Testis (tissue), 2 donors: Measurements from ENCODE around the gene DPP10.

Experiments used
- POLR2A ChIP-seq: fragments of 450-650 bp; IDR thresholded peaks from one replicate; pipeline ENCODE4 v1.6.1; 2017; ENCODE audit warnings: antibody characterized with exemption, mild to moderate bottlenecking, moderate library complexity
- TF ChIP-seq, protein P1 (sequence below), 3 experiments: fragments of 450-650 bp in 2 of 3; fragments of 200-600 bp in 1 of 3; sonication (generic) in 1 of 3; IDR thresholded peaks; one replicate each; pipeline ENCODE4 v1.5.1; 2016 to 2019; ENCODE audit warnings: antibody characterized with exemption in 3 of 3, mild to moderate bottlenecking in 2 of 3, moderate library complexity in 1 of 3

DNA sequence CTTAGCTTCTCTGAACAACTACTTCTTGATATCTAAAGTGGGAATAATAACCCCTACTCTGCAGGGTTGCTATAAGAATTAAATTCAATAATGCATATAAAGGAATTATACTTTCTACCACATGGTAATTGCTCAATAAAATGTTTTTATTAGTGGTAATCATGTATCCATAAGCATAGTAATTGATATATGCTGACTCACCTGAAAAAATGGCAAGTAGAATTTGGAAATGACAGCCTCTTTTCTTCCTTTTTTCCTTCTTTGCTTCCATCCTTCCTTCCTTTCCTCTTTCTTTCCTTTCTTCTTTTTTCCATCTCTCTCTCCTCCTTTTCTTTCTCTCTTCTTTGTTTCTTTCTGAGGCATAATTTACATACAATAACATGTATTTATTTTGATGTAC is 65.3 kb downstream of the DPP10 start:
- no peak for TF ChIP-seq POLR2A
- TF ChIP-seq, protein P1, sequence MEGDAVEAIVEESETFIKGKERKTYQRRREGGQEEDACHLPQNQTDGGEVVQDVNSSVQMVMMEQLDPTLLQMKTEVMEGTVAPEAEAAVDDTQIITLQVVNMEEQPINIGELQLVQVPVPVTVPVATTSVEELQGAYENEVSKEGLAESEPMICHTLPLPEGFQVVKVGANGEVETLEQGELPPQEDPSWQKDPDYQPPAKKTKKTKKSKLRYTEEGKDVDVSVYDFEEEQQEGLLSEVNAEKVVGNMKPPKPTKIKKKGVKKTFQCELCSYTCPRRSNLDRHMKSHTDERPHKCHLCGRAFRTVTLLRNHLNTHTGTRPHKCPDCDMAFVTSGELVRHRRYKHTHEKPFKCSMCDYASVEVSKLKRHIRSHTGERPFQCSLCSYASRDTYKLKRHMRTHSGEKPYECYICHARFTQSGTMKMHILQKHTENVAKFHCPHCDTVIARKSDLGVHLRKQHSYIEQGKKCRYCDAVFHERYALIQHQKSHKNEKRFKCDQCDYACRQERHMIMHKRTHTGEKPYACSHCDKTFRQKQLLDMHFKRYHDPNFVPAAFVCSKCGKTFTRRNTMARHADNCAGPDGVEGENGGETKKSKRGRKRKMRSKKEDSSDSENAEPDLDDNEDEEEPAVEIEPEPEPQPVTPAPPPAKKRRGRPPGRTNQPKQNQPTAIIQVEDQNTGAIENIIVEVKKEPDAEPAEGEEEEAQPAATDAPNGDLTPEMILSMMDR (IDR thresholded peaks at IDR 0.05): no peak
